NCI-H345 treated with DMSO at 0.1 percent for 48 hours (cell line): ENCODE results near the gene RBM25.

Source experiments
- DNase-seq: peaks from one replicate; lab custom pipeline; 2025; ENCODE audit not compliant: unreplicated experiment; lab: John Stamatoyannopoulos, UW

Gene RBM25

DNA sequence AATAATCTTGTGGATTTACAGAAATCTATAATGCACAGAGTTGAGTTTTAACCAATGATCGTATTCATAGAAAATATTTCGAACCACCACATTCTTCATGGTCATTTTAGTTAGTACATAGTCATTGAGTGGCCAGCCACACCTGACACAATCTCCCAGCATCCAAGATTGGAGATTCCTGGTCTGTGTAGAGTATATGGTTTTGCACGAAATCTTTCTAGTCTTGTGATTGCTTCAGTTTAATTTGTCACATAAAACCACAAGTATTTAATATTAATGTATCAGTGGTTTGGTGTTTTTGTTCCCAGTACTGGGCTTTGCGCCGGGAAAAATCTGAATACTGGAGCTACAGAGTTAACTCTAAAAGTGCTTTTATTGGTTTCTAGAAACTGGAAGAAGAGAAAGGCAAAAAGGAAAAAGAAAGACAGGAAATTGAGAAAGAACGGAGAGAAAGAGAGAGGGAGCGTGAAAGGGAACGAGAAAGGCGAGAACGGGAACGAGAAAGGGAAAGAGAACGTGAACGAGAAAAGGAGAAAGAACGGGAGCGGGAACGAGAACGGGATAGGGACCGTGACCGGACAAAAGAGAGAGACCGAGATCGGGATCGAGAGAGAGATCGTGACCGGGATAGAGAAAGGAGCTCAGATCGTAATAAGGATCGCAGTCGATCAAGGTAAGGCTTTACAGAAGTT, 44.6 kb downstream of the RBM25 start:
- DNase-seq = no peak

- DNase-seq = no peak
These were observed 46.7 kb downstream of the RBM25 start for GRCh38 chr14:73105050-73105449.

DNA sequence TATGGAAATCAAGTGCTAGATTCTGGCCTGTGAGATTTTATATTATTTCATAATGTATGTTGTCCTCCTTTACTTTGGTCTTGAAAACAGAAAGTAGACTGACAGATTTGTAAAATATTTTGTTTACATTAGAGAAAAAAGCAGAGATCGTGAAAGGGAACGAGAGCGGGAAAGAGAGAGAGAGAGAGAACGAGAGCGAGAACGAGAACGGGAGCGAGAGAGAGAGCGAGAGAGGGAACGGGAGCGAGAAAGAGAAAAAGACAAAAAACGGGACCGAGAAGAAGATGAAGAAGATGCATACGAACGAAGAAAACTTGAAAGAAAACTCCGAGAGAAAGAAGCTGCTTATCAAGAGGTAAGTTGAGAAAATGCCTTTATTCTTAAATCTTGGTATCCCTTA, 47.4 kb downstream of the RBM25 start:
- no peak for DNase-seq

DNA sequence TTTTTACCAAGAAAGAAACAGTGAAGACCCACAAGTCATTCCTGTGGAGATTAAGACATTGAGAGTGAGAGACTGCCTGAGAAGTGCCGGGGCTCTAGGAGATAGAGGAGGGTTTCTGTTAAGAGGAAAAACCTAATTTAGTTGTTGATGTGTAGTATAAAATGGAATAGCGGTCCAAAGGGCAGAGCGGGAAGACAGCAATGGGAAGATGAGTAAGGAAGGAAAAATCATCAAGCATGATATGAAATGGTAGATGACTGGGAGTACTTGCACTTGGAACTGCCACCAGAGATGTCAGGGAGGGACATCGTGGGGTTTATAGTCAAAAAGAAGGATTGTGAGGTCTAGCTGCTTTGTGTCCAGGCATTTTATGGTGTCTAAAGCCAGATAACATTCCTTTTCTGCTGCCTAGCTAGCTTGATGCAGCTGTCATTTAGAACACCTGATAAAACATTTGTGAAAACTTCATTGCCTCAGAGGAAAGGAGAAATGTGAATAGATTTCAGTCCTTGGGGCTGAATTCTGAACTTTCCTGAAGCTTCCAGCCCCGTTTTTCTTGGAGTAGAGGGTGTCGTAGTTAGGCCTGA, 57.8 kb downstream of the RBM25 start:
- DNase-seq = no peak

GRCh38 chr14:73124180-73124894, 66.0 kb downstream of the RBM25 start:
- no peak for DNase-seq

DNA sequence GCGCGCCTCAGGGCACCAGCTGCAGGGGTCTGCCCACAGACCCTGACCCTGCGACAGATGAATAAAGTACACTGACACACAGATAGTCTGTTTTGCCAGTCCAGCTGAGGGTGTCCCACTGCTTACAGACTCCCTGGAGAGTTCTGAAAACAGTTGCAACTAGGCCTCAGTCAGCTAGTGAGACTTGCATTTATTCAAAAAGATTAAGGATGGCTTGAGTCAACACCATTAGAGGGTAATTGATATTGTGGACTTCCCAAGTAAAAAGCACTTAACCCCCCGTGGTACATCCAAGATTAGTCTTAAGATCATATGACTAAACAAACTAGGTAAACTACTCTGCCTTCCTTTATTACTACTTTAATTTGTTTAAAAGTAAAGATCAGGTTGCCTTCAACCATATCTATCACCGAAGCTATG, 66.8 kb downstream of the RBM25 start:
- no peak for DNase-seq

GRCh38 chr14:73125746-73126145, 67.4 kb downstream of the RBM25 start:
- DNase-seq = no peak

DNA sequence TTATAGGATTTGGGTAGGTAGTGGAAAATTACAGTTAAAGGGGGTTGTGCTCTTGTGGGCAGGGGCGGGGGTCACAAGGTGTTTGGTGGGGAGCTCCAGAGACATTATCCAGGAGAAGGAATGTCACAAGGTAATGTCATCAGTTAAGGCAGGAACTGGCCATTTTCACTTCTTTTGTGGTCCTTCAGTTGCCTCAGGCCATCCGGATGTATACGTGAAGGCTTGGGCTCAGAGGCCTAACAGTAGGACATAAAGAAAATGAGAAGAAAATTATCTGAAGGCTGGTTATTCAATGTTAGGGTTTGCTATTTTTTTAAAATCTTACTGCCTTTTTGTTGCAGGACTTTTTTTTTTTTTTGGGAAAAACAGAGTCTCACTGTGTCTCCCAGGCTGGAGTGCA, 75.5 kb downstream of the RBM25 start:
- DNase-seq = no peak

DNA sequence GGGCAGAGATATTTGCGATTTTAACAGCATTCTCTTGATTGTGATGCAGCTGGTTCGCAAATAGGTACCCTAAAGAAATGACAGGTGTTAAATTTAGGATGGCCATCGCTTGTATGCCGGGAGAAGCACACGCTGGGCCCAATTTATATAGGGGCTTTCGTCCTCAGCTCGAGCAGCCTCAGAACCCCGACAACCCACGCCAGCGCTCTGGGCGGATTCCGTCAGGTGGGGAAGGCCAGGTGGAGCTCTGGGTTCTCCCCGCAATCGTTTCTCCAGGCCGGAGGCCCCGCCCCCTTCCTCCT, 77.7 kb downstream of the RBM25 start:
- no peak for DNase-seq

DNA sequence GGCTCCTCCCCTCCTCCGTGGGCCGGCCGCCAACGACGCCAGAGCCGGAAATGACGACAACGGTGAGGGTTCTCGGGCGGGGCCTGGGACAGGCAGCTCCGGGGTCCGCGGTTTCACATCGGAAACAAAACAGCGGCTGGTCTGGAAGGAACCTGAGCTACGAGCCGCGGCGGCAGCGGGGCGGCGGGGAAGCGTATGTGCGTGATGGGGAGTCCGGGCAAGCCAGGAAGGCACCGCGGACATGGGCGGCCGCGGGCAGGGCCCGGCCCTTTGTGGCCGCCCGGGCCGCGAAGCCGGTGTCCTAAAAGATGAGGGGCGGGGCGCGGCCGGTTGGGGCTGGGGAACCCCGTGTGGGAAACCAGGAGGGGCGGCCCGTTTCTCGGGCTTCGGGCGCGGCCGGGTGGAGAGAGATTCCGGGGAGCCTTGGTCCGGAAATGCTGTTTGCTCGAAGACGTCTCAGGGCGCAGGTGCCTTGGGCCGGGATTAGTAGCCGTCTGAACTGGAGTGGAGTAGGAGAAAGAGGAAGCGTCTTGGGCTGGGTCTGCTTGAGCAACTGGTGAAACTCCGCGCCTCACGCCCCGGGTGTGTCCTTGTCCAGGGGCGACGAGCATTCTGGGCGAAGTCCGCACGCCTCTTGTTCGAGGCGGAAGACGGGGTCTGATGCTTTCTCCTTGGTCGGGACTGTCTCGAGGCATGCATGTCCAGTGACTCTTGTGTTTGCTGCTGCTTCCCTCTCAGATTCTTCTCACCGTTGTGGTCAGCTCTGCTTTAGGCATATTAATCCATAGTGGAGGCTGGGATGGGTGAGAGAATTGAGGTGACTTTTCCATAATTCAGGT, 78.3 kb downstream of the RBM25 start, which contains the start of gene PSEN1:
PSEN1 (plus strand) TSS at position 121 of the 839 bp plus-strand sequence. CDS start 11,513 bp downstream, outside the sequence.
- peak; percentile 76 for DNase-seq

GRCh38 chr14:73140811-73141323, 82.5 kb downstream of the RBM25 start:
- no peak for DNase-seq

DNA sequence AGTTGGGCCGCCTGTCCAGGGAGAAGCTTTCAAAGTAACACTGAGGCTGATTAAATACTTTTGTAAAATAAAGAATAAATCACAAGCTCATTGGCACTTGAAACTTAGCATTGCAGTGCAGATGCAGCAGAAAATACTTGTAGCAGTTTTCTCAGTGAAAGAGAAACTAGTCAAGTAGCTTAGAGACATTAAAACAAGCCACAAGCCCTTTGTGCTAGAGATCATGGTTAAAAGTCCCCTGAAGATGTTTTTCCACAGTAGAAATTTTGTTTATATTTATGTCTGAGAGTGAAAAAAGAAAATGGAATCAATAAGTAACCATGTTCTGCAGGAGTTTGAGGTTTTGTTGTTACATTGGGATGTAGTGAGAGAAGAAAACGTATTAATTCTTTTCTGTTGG, 83.9 kb downstream of the RBM25 start:
- DNase-seq = no peak

DNA sequence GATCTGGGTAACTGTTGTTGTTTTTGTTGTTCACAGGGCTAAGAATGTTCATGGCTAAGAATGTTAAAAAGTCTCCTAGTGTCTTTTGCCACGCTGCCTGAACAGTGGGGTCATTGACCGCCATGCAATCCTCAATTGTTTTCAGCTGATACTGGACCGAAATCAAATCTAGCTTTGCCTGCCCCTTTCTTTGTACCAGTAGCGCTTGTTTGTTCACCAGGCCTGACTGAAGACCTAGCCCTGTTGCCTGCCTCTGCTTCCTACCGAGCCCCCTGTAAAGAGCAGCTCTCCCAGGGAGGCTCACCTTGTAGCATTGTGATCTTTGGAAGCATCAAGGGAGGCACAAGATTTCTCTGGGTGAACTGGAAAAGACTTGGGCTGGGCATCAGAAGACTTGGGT, 84.7 kb downstream of the RBM25 start:
- no peak for DNase-seq

GRCh38 chr14:73143617-73144016, 85.3 kb downstream of the RBM25 start:
- no peak for DNase-seq

GRCh38 chr14:73145371-73145770, 87.0 kb downstream of the RBM25 start:
- DNase-seq = no peak

DNA sequence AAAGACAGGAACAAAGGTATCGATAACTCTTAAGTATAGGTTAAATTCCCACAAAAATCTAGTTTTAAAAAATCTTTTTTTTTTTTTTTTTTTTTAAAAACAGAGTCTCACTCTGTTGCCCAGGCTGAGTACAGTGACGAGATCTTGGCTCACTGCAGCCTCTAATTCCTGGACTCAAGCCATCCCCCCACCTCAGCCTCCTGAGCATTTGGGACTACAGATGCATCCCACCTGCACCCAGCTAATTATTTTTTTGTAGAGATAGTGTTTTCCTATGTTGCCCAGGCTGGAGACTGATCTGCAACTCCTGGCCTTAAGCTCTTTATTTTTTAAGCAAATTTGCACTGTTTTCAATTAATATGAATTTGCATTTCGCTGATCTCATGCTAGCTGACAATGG, 87.8 kb downstream of the RBM25 start:
- no peak for DNase-seq

DNA sequence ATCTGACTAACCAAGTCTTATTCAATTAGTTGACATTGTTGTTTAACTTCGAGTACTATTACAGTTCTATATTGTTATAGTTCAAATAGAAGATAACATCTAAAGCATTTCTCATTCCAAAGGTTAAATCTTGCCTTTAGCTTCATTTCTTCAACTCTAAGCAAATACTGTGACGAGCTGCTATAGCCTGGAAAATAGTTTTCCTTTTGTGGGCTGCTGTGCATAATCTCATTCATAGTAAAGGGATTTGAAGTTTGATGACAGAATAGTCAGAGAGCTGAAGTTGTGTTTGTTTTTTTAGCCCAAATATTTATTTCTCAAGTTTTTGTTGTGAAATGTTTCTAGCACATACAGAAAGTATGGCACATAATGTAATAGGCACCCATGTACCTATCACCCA, 91.4 kb downstream of the RBM25 start:
- DNase-seq = no peak

GRCh38 chr14:73153272-73153671, 94.9 kb downstream of the RBM25 start:
- no peak for DNase-seq

DNA sequence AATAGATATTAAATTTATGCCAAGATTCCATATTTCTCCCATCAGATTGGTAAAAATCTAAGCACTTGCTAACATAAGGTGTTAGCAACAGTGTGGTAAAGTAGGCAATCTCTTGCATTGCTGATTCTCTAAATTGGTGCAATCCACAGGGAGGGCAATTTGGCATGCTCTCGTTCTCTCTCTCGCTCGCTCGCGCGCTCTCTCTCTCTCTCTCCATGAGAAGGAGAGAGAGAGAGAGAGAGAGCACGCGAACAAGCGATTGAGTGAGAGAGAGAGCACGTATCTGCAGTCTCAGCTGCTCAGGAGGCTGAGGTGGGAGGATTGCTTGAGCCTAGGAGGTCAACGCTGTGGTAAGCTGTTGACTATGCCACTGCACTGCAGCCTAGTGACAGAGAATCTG, 103.9 kb downstream of the RBM25 start:
- no peak for DNase-seq

- DNase-seq = no peak
These were observed 108.1 kb downstream of the RBM25 start for GRCh38 chr14:73166399-73166798.

DNA sequence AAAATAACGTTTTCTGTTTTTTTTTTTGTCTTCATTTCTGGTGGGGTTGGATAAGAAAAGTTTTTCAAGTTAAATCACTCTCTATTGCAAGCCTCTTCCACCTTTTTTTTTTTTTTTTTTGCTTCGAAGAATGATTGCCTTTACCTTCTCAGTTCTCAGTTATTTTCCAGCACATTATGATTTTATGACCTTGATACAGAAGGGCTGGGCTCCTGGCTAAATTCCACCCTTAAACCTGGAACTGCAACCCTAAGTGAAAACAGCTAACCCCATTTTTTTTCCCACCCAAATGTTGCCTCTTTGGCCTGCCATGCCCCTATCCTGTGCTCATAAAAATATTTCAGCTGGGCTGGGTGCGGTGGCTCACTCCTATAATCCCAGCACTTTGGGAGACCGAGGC, 109.4 kb downstream of the RBM25 start:
- DNase-seq = no peak
